Mesenchymal stem cell (in vitro differentiated cells and primary cell): ENCODE results near the gene VEZF1.

Experiments used
- DNase-seq: peaks from one replicate; pipeline ENCODE4 v3.0.0-alpha.2; 2013
- H2AFZ ChIP-seq: one replicate; pipeline ENCODE4 v1.6.1; 2013; ENCODE audit warnings: low read depth, mild to moderate bottlenecking, control low read depth, inconsistent platforms, low read length, moderate library complexity
- H2AK5ac ChIP-seq: 2 replicates; pipeline ENCODE4 v1.6.1; 2013; ENCODE audit warnings: low read length, moderate library complexity, mild to moderate bottlenecking, inconsistent platforms; ENCODE audit not compliant: severe bottlenecking
- H2BK120ac ChIP-seq: one replicate; pipeline ENCODE4 v1.6.1; 2013; ENCODE audit warnings: low read depth, mild to moderate bottlenecking, inconsistent platforms, low read length, moderate library complexity
- H2BK12ac ChIP-seq, 2 experiments: one replicate each; pipeline ENCODE4 v1.6.1; 2013; ENCODE audit warnings: inconsistent platforms in 2 of 2, low read length in 2 of 2, mild to moderate bottlenecking in 2 of 2, moderate library complexity in 2 of 2, control low read depth in 1 of 2
- H2BK15ac ChIP-seq: one replicate; pipeline ENCODE4 v1.6.1; 2013; ENCODE audit warnings: mild to moderate bottlenecking, low read depth, inconsistent platforms; ENCODE audit not compliant: poor library complexity, severe bottlenecking
- H2BK5ac ChIP-seq: 2 replicates; pipeline ENCODE4 v1.6.1; 2013; ENCODE audit warnings: low read depth, mild to moderate bottlenecking, low read length, control low read depth, inconsistent platforms; ENCODE audit not compliant: poor library complexity, severe bottlenecking
- H3K14ac ChIP-seq, 2 experiments: one replicate each; pipeline ENCODE4 v1.6.1; 2013; ENCODE audit warnings: inconsistent platforms in 2 of 2, low read length in 2 of 2, control low read depth in 1 of 2, mild to moderate bottlenecking in 1 of 2, moderate library complexity in 1 of 2
- H3K18ac ChIP-seq, 2 experiments: one replicate each; pipeline ENCODE4 v1.6.1; 2013; ENCODE audit warnings: inconsistent platforms in 2 of 2, low read length in 2 of 2, control low read depth in 1 of 2, low read depth in 1 of 2, mild to moderate bottlenecking in 1 of 2
- H3K23ac ChIP-seq, 2 experiments: one replicate each; pipeline ENCODE4 v1.6.1; 2013; ENCODE audit warnings: inconsistent platforms in 2 of 2, low read length in 2 of 2, mild to moderate bottlenecking in 2 of 2, moderate library complexity in 2 of 2, control low read depth in 1 of 2
- H3K27ac ChIP-seq: 2 replicates; pipeline ENCODE4 v1.5.1; 2013; ENCODE audit warnings: mild to moderate bottlenecking, moderate library complexity, low read length, control low read depth, inconsistent platforms; ENCODE audit not compliant: poor library complexity, severe bottlenecking
- H3K27me3 ChIP-seq, 2 experiments: 2 replicates each; pipeline versions ENCODE4 v1.6.1 to v1.7.0; 2013; ENCODE audit warnings: low read length in 2 of 2, mild to moderate bottlenecking in 2 of 2, moderate library complexity in 2 of 2, control low read depth in 1 of 2, inconsistent platforms in 1 of 2; ENCODE audit not compliant: control insufficient read depth in 1 of 2, insufficient read depth in 1 of 2
- H3K36me3 ChIP-seq, 2 experiments: 2 replicates each; pipeline versions ENCODE4 v1.6.1 to v1.7.0; 2013; ENCODE audit warnings: low read length in 2 of 2, control low read depth in 1 of 2, inconsistent platforms in 1 of 2, low read depth in 1 of 2, mild to moderate bottlenecking in 1 of 2; ENCODE audit not compliant: insufficient read depth in 2 of 2, control insufficient read depth in 1 of 2
- H3K4ac ChIP-seq, 2 experiments: one replicate each; pipeline ENCODE4 v1.6.1; 2013; ENCODE audit warnings: inconsistent platforms in 2 of 2, low read length in 2 of 2, mild to moderate bottlenecking in 2 of 2, moderate library complexity in 2 of 2, control low read depth in 1 of 2, low read depth in 1 of 2
- H3K4me1 ChIP-seq: 2 replicates; pipeline ENCODE4 v1.6.1; 2013; ENCODE audit warnings: low read depth, low read length, control low read depth; ENCODE audit not compliant: control insufficient read depth, insufficient read depth
- H3K4me2 ChIP-seq: 2 replicates; pipeline ENCODE4 v1.6.1; 2013; ENCODE audit warnings: low read length, mild to moderate bottlenecking, inconsistent platforms; ENCODE audit not compliant: poor library complexity, severe bottlenecking
- H3K4me3 ChIP-seq, 2 experiments: 2 replicates each; pipeline versions ENCODE4 v1.5.1 to v1.7.0; 2013; ENCODE audit warnings: low read length in 2 of 2, mild to moderate bottlenecking in 2 of 2, control low read depth in 1 of 2, low read depth in 1 of 2; ENCODE audit not compliant: insufficient read depth in 1 of 2
- H3K79me1 ChIP-seq: replicated peaks from 2 replicates; pipeline ENCODE4 v1.6.1; 2013; ENCODE audit warnings: mild to moderate bottlenecking, control low read depth, low read length, inconsistent platforms; ENCODE audit not compliant: poor library complexity, severe bottlenecking
- H3K9ac ChIP-seq: 2 replicates; pipeline ENCODE4 v1.7.0; 2013; ENCODE audit warnings: mild to moderate bottlenecking, low read length, moderate library complexity
- H3K9me3 ChIP-seq: 2 replicates; pipeline ENCODE4 v1.7.0; 2013; ENCODE audit warnings: mild to moderate bottlenecking, low read length; ENCODE audit not compliant: control insufficient read depth
- H4K8ac ChIP-seq: one replicate; pipeline ENCODE4 v1.6.1; 2013; ENCODE audit warnings: inconsistent platforms, mild to moderate bottlenecking, low read length, moderate library complexity
- H4K91ac ChIP-seq: one replicate; pipeline ENCODE4 v1.6.1; 2013; ENCODE audit warnings: mild to moderate bottlenecking, low read length, inconsistent platforms
- WGBS: methylation state at CpG from one replicate; pipeline ENCODE4 v1.1.7; 2013; ENCODE audit warnings: mixed read lengths; 5-methylcytosine and 5-hydroxymethylcytosine counted together

VEZF1 gene

DNA sequence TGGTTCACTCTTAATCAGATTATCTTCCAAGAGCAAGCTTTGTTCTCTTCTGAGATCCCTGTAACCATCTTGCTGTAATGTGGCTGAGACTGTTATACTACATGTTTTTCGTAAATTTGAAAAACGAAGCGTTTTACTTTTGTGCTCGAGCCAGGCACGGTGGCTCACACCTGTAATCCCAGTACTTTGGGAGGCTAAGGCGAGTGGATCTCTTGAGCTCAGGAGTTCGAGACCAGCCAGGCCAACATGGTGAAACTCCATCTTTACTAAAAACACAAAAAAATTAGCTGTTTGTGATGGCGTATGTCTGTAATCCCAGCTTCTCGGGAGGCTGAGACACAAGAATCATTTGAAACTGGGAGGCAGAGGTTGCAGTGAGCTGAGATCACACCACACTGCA is 40.7 kb downstream of the VEZF1 start:
- Histone ChIP-seq H4K91ac (no peak overlapping the region), H2BK120ac (peak overlapping the region; percentile 82), H3K4me2 (no peak overlapping the region), H3K14ac (no peak overlapping the region), H3K9ac (peak overlapping the region; percentile 85), H3K4me1 (peaks cover 35% of the 10 kb centered on the region), H2BK5ac (no peak overlapping the region), H4K8ac (no peak overlapping the region), H2AFZ (no peak overlapping the region), H3K27me3 (no peaks in the 10 kb centered on the region), H3K4ac (peak overlapping the region; percentile 20 to 78), H2AK5ac (peak overlapping the region; percentile 92), H3K4me3 (peak overlapping the region in 1 of 2 experiments; percentile 78), H2BK15ac (no peak overlapping the region), H3K18ac (peak overlapping the region; percentile 16 to 73), H3K27ac (peak overlapping the region; percentile 98), H3K79me1 (peaks cover 2% of the 10 kb centered on the region), H3K9me3 (no peaks in the 10 kb centered on the region), H2BK12ac (peak overlapping the region in 1 of 2 experiments; percentile 18), H3K23ac (no peak overlapping the region), H3K36me3 (no peaks in the 10 kb centered on the region)
- no peak for DNase-seq
- 92% methylated on average over 9 of the region's 9 CpGs for WGBS

DNA sequence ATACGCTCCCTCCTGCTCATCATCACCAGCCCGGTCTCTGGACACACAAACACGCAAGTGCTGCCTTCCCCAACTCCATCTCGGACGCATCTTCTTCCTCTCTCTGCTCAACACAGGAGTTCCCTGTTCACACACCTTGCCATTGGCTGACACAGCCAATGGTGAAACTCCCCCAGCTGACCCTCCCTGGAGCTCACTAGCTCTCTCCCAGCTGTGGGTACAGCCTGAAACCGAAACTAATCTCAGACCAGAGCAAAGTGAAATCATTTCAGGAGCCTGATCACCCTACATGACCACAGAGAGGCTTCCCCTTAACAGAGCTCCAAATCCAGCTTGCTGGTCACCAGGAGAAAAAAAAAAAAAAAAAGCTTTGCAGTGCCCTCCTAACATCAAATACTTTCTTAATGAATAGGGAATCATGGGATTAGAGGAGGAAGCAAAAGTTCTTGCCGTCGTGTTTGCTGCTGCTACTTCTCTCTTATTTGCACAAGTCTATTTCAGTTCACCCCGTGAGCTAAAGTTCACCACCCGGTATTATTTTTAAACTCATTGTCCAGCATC is 41.2 kb downstream of the VEZF1 start:
- peak overlapping the region; percentile 78 for H2AK5ac ChIP-seq
- peaks cover 31% of the 10 kb centered on the region for H3K4me1 ChIP-seq
- no peak overlapping the region for H2BK5ac ChIP-seq
- H2BK12ac ChIP-seq, result peak overlapping the region in 1 of 2 experiments; percentile 12
- no peak overlapping the region for H2AFZ ChIP-seq
- no peak overlapping the region for H2BK15ac ChIP-seq
- H3K9me3 ChIP-seq, result no peaks in the 10 kb centered on the region
- peak overlapping the region; percentile 20 to 39 for H3K4ac ChIP-seq
- H3K27me3 ChIP-seq, result no peaks in the 10 kb centered on the region
- peak overlapping the region in 1 of 2 experiments; percentile 78 for H3K4me3 ChIP-seq
- no peak overlapping the region for H3K4me2 ChIP-seq
- no peak overlapping the region for H2BK120ac ChIP-seq
- H4K8ac ChIP-seq, result no peak overlapping the region
- H3K9ac ChIP-seq, result peak overlapping the region; percentile 85
- H3K23ac ChIP-seq, result no peak overlapping the region
- 73% methylated on average over 10 of the region's 10 CpGs for WGBS
- no peak overlapping the region for H4K91ac ChIP-seq
- H3K18ac ChIP-seq, result peak overlapping the region; percentile 26 to 67
- no peak overlapping the region for H3K14ac ChIP-seq
- H3K79me1 ChIP-seq, result peaks cover 3% of the 10 kb centered on the region
- H3K36me3 ChIP-seq, result no peaks in the 10 kb centered on the region
- peak; percentile 94 for DNase-seq
- H3K27ac ChIP-seq, result peak overlapping the region; percentile 98

DNA sequence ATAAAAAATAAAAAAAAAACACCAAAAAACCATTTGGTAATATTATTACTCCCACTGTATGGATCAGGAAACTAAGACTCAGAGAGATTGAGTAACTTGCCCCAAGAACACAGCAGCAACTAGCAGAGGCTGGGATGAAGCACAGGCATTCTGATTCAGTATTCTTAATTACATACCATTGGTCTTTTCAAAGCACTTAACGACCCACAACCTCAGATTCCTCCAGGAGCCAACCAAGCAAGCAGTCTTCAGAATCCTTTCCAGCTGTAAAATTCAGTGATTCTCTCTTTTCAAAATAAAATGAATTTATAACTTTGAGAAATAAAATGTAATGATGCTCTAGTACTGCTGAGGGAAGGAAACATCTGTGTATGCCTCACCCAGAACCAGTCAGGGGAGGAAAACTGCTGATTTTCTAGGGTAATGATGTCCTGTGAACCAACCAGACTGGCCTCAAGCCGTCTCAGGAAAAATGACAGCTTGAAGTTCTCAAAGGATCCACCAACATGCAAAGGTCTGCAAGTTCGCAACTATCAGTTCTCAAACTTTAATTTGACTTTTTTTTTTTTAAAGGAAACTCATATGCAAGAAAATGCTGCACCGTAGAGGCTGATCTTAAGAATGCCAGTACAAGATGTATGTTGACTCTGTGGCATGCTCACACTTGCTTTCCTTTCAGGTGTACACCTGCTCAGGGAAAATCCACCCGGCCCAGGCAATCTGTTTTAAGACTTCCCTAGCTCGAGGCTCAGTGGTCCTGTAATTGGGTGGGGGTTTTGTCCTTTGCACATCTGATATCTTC is 41.9 kb downstream of the VEZF1 start:
- no peak overlapping the region for H2BK120ac ChIP-seq
- no peak overlapping the region for H4K8ac ChIP-seq
- H3K4ac ChIP-seq, result peak overlapping the region; percentile 13 to 39
- H3K4me1 ChIP-seq, result peaks cover 31% of the 10 kb centered on the region
- H2AK5ac ChIP-seq, result peak overlapping the region; percentile 57
- H3K9ac ChIP-seq, result peak overlapping the region; percentile 85
- H3K23ac ChIP-seq, result no peak overlapping the region
- H2BK15ac ChIP-seq, result peak overlapping the region; percentile 63
- no peak overlapping the region for H4K91ac ChIP-seq
- H3K27me3 ChIP-seq, result no peaks in the 10 kb centered on the region
- H3K4me3 ChIP-seq, result peak overlapping the region in 1 of 2 experiments; percentile 78
- DNase-seq, result peak; percentile 75
- H3K27ac ChIP-seq, result peak overlapping the region; percentile 98
- no peak overlapping the region for H2BK5ac ChIP-seq
- peak overlapping the region in 1 of 2 experiments; percentile 12 for H2BK12ac ChIP-seq
- H3K36me3 ChIP-seq, result no peaks in the 10 kb centered on the region
- no peaks in the 10 kb centered on the region for H3K9me3 ChIP-seq
- H3K79me1 ChIP-seq, result peaks cover 7% of the 10 kb centered on the region
- WGBS, result 67% methylated on average over 6 of the region's 6 CpGs
- H3K18ac ChIP-seq, result peak overlapping the region in 1 of 2 experiments; percentile 67
- no peak overlapping the region for H3K4me2 ChIP-seq
- no peak overlapping the region for H2AFZ ChIP-seq
- no peak overlapping the region for H3K14ac ChIP-seq

DNA sequence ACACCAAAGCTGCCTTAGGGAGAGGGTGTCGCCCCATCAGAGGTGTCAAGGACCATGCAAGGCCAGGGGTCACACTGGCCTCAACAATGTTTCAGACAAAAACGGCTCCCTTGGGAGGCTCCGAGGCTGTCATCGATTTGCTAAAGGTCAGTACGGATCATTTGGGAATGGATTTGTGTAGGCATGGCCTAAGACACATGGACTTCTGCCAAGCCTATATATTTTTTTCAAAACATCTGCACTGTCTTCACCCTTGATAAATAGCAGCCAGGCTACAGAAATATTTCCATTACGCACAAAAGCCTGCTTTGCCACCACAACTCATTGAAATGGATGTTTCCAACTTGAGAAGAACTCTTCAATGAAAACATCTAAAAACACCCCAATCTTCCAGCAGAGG is 43.1 kb downstream of the VEZF1 start:
- H3K9me3 ChIP-seq, result no peaks in the 10 kb centered on the region
- no peak overlapping the region for H3K23ac ChIP-seq
- H3K27ac ChIP-seq, result no peak overlapping the region
- H3K79me1 ChIP-seq, result peaks cover 7% of the 10 kb centered on the region
- H4K8ac ChIP-seq, result no peak overlapping the region
- H3K27me3 ChIP-seq, result no peaks in the 10 kb centered on the region
- H3K4me1 ChIP-seq, result peaks cover 32% of the 10 kb centered on the region
- no peak overlapping the region for H2BK15ac ChIP-seq
- no peak overlapping the region for H2BK5ac ChIP-seq
- peak overlapping the region; percentile 40 for H2AK5ac ChIP-seq
- H3K4me2 ChIP-seq, result no peak overlapping the region
- H3K9ac ChIP-seq, result no peak overlapping the region
- no peak overlapping the region for H3K4ac ChIP-seq
- peak; percentile 70 for DNase-seq
- H2BK120ac ChIP-seq, result no peak overlapping the region
- H4K91ac ChIP-seq, result no peak overlapping the region
- H2AFZ ChIP-seq, result no peak overlapping the region
- H3K36me3 ChIP-seq, result no peaks in the 10 kb centered on the region
- no peak overlapping the region for H2BK12ac ChIP-seq
- H3K18ac ChIP-seq, result peak overlapping the region in 1 of 2 experiments; percentile 77
- no peak overlapping the region for H3K4me3 ChIP-seq
- H3K14ac ChIP-seq, result no peak overlapping the region
- 73% methylated on average over 6 of the region's 6 CpGs for WGBS
